Hepatocyte (in vitro differentiated cells): ENCODE measurements around the gene CD19. TPM values are rescaled to one million over a fixed set of nuclear protein-coding genes. Genes with fewer than 3 reads are reported as not detected.
"Not testable (repeated sequence)": the region's sequence is repeated elsewhere in the genome, so short reads cannot be mapped to it uniquely, and the experiment has no call there.

Source experiments
- DNase-seq: peaks from one replicate; pipeline ENCODE4 v3.0.0-alpha.2; 2016; ENCODE audit warnings: low spot score
- H2AFZ ChIP-seq: fragments of 200-600 bp; sonication (generic); 2 replicates; pipeline ENCODE4 v1.6.0; 2016; ENCODE audit warnings: antibody characterized with exemption, mild to moderate bottlenecking
- H3K27ac ChIP-seq: fragments of 200-600 bp; sonication (generic); 2 replicates; pipeline ENCODE4 v1.5.1; 2016; ENCODE audit warnings: mild to moderate bottlenecking
- H3K27me3 ChIP-seq: fragments of 200-600 bp; sonication (generic); 2 replicates; pipeline ENCODE4 v1.6.1; 2016
- H3K36me3 ChIP-seq: fragments of 200-600 bp; sonication (generic); replicated peaks from 2 replicates; pipeline ENCODE4 v1.5.1; 2016; ENCODE audit warnings: low read depth; ENCODE audit not compliant: insufficient read depth
- H3K4me1 ChIP-seq: fragments of 200-600 bp; sonication (generic); 2 replicates; pipeline ENCODE4 v1.5.1; 2016; ENCODE audit warnings: mild to moderate bottlenecking, moderate library complexity; ENCODE audit not compliant: insufficient read depth
- H3K4me2 ChIP-seq: fragments of 200-600 bp; sonication (generic); 2 replicates; pipeline ENCODE4 v1.6.0; 2016
- H3K4me3 ChIP-seq: fragments of 200-600 bp; sonication (generic); 2 replicates; pipeline ENCODE4 v1.5.1; 2016; ENCODE audit warnings: mild to moderate bottlenecking
- H3K79me2 ChIP-seq: fragments of 200-600 bp; sonication (generic); 2 replicates; pipeline ENCODE4 v1.6.0; 2017; ENCODE audit warnings: mild to moderate bottlenecking
- H3K9me2 ChIP-seq: fragments of 200-600 bp; sonication (generic); replicated peaks from 2 replicates; pipeline ENCODE4 v1.6.0; 2017; ENCODE audit warnings: mild to moderate bottlenecking; ENCODE audit not compliant: insufficient read depth
- H3K9me3 ChIP-seq: fragments of 200-600 bp; sonication (generic); 2 replicates; pipeline ENCODE4 v1.5.1; 2016; ENCODE audit warnings: low read depth, mild to moderate bottlenecking
- H4K20me1 ChIP-seq: fragments of 200-600 bp; sonication (generic); 2 replicates; pipeline ENCODE4 v1.6.0; 2016; ENCODE audit warnings: mild to moderate bottlenecking; ENCODE audit not compliant: insufficient read depth, poor library complexity, severe bottlenecking
- CTCF ChIP-seq: fragments of 200-600 bp; sonication (generic); IDR thresholded peaks from 2 replicates; pipeline ENCODE4 v1.5.1; 2016; ENCODE audit warnings: antibody characterized with exemption, mild to moderate bottlenecking; ENCODE audit not compliant: poor library complexity
- EZH2 ChIP-seq: fragments of 200-600 bp; sonication (generic); IDR thresholded peaks from 2 replicates; pipeline ENCODE4 v1.6.1; 2016; ENCODE audit warnings: antibody characterized with exemption, mild to moderate bottlenecking, borderline replicate concordance
- EZH2phosphoT487 ChIP-seq: fragments of 200-600 bp; sonication (generic); IDR thresholded peaks from one replicate; pipeline ENCODE4 v1.6.1; 2018; ENCODE audit warnings: antibody characterized with exemption, mild to moderate bottlenecking, low read depth, moderate library complexity; ENCODE audit not compliant: unreplicated experiment, severe bottlenecking
- WGBS: methylation state at CpG from one replicate; pipeline ENCODE4 v1.1.6; 2016; ENCODE audit warnings: low lambda C conversion rate; ENCODE audit errors: missing lambda C conversion rate; 5-methylcytosine and 5-hydroxymethylcytosine counted together
- polyA plus RNA-seq: library from polyadenylated mRNA; unstranded; fragments of >200 nt; fragmentation: Nextera tagmentation; extraction: Ambion mirVana; gene quantifications from 2 replicates; pipeline ENCODE4 v1.2.1, GENCODE V29; 2016
- total RNA-seq: library from RNA; depleted of rRNA; stranded (reverse); fragments of >200 nt; gene quantifications from 2 replicates; pipeline ENCODE4 v1.2.3, GENCODE V29; 2014

Gene CD19
- total and polyA plus RNA-seq, 2 experiments from 2014 or later: not detected

GRCh38 chr16:28936784-28937155 is 5.0 kb downstream of the CD19 start:
- no peak for DNase-seq
- Histone ChIP-seq H3K9me2 (no peaks in the 10 kb centered on the region), H3K27me3 (no peaks in the 10 kb centered on the region), H3K4me3 (no peak overlapping the region), H3K27ac (no peak overlapping the region), H4K20me1 (no peaks in the 10 kb centered on the region), H3K79me2 (no peaks in the 10 kb centered on the region), H3K36me3 (no peaks in the 10 kb centered on the region), H3K4me2 (no peak overlapping the region), H3K9me3 (no peaks in the 10 kb centered on the region), H2AFZ (no peak overlapping the region), H3K4me1 (no peaks in the 10 kb centered on the region)
- TF ChIP-seq EZH2 (no peak), CTCF (no peak), EZH2phosphoT487 (no peak)
- WGBS: 94% methylated on average over 25 of the region's 26 CpGs

GRCh38 chr16:28937222-28937876 is 5.6 kb downstream of the CD19 start:
- no peaks in the 10 kb centered on the region for H4K20me1 ChIP-seq
- TF ChIP-seq CTCF: no peak
- no peak for TF ChIP-seq EZH2
- TF ChIP-seq EZH2phosphoT487: no peak
- 90% methylated on average over 13 of the region's 14 CpGs for WGBS
- no peak overlapping the region for H3K27ac ChIP-seq
- H2AFZ ChIP-seq: no peak overlapping the region
- H3K36me3 ChIP-seq: no peaks in the 10 kb centered on the region
- H3K27me3 ChIP-seq: no peaks in the 10 kb centered on the region
- no peak overlapping the region for H3K4me3 ChIP-seq
- no peak overlapping the region for H3K4me2 ChIP-seq
- DNase-seq: no peak
- no peaks in the 10 kb centered on the region for H3K9me3 ChIP-seq
- no peaks in the 10 kb centered on the region for H3K4me1 ChIP-seq
- H3K79me2 ChIP-seq: no peaks in the 10 kb centered on the region
- no peaks in the 10 kb centered on the region for H3K9me2 ChIP-seq

DNA sequence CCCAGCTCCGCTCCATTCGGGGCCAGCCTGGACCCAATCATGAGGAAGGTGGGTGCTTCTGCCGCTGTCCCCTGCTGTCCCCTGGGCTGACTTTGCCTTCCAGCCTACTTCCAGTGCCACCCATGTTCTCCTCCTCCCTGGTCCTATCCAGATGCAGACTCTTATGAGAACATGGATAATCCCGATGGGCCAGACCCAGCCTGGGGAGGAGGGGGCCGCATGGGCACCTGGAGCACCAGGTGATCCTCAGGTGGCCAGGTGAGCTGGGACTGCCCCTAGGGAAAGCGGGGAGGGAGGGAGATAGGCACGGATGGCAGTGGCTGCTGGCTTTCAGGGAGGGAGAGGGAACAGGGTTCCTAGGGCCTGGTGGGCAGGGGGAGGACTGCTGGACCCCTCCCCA is 7.0 kb downstream of the CD19 start:
- no peaks in the 10 kb centered on the region for H3K9me2 ChIP-seq
- H3K4me1 ChIP-seq: no peaks in the 10 kb centered on the region
- H3K36me3 ChIP-seq: no peaks in the 10 kb centered on the region
- no peak for DNase-seq
- H3K27me3 ChIP-seq: no peaks in the 10 kb centered on the region
- WGBS: 87% methylated on average over 6 of the region's 7 CpGs
- no peaks in the 10 kb centered on the region for H3K79me2 ChIP-seq
- H3K4me2 ChIP-seq: no peak overlapping the region
- H3K4me3 ChIP-seq: no peak overlapping the region
- no peak overlapping the region for H3K27ac ChIP-seq
- no peaks in the 10 kb centered on the region for H3K9me3 ChIP-seq
- no peak overlapping the region for H2AFZ ChIP-seq
- no peaks in the 10 kb centered on the region for H4K20me1 ChIP-seq
- TF ChIP-seq EZH2phosphoT487 (no peak), CTCF (no peak), EZH2 (no peak)

- H2AFZ ChIP-seq, H3K9me3 ChIP-seq, H3K27me3 ChIP-seq, H3K27ac ChIP-seq, H3K4me1 ChIP-seq, H3K36me3 ChIP-seq, H3K4me2 ChIP-seq, H3K4me3 ChIP-seq, DNase-seq, H3K9me2 ChIP-seq, H4K20me1 ChIP-seq, H3K79me2 ChIP-seq: not testable (repeated sequence)
- WGBS: 91% methylated on average over 7 of the region's 7 CpGs
Observed at GRCh38 chr16:28939825-28940224, 8.1 kb downstream of the CD19 start.
